ENCODE results near the gene TOX2.

TOX2 gene

DNA sequence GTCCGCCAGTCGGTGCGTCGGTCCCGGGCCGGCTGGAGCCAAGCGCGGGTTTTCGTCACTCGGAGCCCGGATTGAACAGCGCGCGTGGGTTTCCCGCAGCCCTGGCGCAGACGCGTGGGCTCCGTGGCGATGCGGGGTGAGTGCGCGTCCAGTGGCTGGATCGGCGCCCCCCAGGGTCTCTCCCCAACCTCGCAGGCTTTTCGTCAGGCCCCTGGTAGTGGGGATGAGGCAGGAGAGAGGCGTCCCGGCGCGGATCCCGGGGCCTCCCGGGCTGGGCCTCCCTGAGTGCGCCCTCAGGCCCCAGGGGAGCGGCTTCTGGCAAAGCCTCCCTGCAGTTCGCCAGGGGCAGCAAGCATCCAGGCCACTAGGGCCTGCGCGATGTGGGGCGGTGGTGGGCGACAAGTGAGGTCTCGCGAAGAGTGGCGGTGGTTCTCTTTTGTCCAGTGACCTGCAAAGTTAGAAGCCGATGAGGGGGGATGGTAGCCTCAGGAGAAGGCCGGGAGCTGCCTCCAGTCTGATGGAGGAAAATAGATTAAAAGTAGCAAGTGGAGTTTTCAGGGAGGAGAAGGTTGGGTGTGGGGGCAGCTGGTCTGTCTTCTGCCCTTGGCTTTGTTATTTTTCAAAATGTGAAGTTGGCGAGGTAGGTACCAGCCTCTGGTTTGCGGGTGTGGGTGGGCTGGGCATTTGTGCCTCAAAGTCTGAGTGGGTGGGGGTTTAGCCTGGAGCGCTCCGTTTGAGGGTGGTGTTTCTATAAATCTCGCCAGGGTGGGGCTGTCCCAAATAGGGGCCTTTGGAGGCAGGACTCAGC, 1.6 kb downstream of the TOX2 start:
- peak; percentile 35 for DNase-seq

DNA sequence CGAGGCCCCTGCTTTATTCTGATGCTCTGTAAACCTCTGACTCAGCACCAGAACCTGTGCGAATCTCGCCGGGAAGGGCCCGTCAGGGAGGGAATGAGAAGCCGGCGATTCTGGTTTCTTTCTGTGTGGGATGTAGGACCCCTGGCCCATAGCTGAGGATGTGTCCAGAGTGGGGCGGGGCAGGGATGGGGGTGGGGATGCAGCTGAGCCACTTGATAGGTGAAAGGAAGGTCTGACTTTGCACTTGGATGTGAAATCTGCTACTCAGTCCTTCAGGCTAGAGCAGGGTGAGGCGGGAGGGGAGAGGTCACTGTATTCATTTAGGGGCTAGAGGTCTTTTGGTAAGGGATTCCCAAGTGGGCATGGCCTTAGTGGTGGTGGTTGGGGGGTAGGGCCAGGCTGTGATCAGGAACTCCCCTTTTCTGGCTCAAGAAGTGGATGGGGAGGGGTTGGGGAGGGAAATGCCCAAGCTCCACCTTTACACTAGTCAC, 2.3 kb downstream of the TOX2 start:
- no peak for DNase-seq

DNA sequence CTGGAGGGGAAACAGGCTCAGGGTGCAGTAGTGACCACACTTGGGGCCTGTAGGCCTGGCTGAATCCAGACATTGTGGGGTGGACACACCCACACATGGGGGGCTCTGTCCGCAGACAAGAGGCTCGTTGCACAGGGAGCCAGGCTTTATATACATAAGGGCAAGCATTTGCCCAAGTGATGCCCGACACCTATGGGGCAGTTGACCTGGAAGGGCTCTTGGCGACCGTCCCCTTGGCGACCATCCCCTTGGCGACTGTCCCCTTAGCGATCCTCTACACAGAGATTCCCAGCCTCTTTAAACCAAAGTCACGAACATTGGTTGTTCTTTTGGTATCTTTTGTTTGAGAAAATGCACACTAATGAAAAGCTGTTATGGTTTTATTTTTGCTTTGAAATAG, 2.7 kb downstream of the TOX2 start:
- no peak for DNase-seq

DNA sequence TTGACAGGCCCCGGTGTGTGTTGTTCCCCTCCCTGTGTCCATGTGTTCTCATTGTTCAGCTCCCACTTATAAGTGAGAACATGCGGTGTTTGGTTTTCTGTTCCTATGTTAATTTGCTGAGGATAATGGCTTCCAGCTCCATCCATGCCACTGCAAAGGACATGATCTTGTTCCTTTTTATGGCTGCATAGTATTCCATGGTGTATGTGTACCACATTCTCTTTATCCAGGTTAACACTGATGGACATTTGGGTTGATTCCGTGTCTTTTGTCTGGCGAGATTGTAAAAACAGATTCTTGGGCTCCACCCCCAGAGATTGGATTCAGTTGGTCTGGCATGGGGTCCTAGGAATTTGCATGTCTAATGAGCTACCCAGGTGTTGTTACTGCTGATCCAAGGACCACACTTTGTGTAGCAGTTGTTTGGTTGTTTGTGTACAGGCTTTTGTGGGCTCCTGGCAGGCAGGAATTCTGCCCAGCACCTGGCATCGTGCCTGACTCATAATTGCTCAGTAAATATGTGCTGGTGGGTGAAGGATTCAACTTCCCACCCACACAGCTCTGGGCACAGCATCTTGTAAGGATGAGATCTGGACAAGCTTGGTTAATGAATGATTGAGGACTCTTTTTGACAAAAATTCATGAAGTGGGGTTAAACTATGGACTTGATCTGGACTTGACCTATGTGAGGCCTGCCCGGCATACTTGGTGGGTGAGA, 5.2 kb downstream of the TOX2 start:
- DNase-seq, result no peak

DNA sequence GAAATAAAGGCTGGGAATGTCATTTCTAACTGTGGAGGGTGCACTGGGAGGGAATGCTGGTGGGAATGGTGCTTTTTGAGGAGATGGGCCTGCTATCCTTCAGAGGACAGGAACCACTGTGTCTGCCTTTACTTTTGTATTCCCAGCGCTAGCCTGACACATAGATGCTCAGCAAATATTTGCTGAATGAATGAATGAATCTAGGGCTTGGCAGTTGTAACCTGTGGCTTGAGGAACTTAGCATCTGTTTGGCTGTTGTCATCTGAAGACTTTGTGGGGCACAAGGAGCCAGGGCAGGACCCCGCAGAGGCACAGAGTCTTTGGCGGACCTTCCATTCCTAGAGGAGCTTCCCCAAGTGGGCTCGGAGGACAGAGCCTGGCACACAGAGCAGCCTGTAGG, 6.1 kb downstream of the TOX2 start:
- no peak for DNase-seq

GRCh38 chr20:43921227-43921780, 6.7 kb downstream of the TOX2 start:
- no peak for DNase-seq

- DNase-seq, result no peak
Observed at GRCh38 chr20:43922614-43923013, 8.0 kb downstream of the TOX2 start.

DNA sequence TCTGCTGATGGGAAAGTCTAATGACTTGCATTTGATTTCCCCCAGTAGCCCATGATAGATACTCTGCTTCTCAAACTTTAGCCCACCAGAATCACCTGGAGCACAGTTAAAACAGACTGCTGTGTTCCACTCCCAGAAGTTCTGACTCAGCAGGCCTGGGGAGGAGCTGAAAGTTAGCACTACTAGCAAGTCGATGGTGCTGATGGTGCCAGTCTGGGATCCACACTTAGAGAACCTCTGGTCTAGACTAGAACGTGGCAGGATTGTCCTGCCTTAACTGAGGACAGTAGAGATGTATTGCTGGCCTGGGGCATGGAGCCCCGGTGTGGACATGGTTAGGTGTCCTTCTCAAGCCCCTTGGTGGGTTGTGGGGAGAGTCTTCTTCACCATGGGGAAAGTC, 8.7 kb downstream of the TOX2 start:
- DNase-seq, result no peak

GRCh38 chr20:43923917-43924316, 9.3 kb downstream of the TOX2 start:
- no peak for DNase-seq

DNA sequence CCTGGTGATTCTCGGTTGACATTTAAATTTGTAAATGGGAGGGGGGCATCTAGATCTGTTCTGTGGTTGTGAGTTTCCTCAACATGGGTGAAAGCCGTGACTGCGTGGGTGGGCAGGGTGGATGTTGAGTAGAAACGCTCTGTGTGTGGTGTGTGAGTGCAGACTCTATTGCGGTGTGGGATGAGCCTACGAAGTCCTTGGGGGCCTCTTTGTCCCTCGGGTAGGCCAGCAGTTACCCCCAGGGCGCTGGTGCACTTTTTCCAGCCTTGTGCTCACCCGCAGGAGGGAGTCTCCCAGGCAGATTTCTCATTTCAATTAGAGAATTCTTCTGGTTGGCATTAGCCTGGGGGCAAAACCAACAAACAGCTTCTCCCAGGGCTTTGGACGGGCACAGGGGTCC, 10.6 kb downstream of the TOX2 start:
- DNase-seq, result peak; percentile 30

DNA sequence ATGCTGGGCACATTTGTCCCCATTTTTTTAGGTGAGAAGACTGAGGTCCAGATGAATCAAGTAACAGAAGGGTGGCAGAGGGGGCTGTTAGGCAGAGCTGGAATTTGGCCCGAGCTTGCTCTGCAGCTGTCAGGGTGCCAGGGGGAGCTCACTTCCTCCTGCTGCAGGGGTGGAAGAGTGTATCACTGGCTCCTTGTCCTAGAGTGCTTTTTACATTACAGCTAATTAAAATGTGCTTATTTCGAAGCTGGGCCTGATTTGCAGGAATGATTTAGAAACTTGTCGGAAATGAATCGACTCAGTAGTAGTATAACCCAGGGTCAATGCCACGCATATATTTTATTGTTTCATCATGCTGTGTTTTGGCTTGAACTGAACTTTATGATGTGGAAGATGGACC, 11.1 kb downstream of the TOX2 start:
- DNase-seq, result peak; percentile 66

DNA sequence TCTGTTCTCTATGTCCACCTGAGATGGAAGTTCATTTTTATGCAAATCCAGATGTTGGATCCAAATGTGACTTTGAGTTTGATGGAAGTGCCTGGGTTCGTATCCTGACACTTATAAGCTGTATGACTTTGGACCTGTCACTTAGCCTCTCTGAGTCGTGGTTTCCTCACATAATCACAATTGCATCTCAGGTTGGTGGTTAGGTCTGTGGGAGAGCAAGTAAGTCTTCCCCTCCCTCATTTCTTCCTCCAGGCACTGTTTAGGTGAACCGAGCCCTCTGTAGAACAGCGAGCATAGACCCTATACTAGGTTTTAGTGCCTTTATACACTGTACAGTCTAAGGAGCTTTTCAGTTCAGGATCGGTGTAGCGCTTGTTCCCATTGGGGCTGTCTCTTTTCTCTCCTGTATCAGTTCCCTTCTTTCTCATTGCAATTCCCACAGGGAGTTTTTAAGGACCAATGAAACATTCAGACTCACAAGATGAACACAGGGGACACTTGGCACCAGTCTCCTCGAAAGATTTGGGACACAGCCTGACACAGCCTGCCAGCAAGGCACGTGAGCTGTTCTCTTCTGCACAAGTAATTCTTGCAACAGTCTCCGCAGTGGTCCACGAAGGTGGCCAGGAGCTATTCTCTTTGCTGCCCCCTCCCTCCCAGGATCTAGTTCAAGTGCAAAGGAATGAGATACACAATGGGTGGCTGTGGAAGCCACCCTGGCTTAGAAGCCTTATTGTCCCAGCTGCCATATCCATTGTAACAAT, 11.8 kb downstream of the TOX2 start:
- no peak for DNase-seq

- no peak for DNase-seq
Observed at GRCh38 chr20:43931976-43932375, 17.3 kb downstream of the TOX2 start.

- DNase-seq, result no peak
Observed at GRCh38 chr20:43934833-43935232, 20.2 kb downstream of the TOX2 start.

DNA sequence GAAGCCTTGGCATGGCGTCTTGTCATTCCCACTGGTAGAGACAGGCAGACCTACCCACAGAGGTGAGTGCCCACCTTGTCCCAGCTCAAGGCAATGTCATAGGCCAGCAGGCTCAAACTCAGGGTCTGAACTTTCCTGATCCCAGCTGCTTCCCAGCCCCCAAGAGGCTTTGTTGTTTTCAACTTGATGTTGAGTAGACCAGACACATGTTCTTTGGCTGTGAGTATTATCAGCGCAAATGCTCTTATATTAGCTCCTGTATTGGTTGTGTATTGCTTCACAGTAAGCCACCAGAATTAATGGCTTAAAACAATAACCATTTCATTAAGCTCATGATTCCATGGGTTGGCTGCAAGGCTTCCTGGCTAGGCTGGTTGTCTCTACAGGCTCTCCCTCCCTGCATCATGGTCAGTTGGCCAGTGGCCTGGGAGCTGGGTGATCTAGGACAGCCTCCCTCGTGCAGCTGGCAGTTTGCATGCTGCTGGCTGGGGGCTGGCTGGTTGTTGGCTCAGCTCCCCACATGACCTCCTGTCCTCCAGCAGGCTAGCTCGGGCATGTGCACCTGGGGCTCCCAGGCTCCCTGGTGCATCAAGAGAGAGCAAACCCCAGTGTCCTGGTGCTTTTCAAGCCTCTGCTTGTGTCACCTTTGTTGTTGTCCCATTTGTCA, 21.6 kb downstream of the TOX2 start:
- DNase-seq, result no peak

DNA sequence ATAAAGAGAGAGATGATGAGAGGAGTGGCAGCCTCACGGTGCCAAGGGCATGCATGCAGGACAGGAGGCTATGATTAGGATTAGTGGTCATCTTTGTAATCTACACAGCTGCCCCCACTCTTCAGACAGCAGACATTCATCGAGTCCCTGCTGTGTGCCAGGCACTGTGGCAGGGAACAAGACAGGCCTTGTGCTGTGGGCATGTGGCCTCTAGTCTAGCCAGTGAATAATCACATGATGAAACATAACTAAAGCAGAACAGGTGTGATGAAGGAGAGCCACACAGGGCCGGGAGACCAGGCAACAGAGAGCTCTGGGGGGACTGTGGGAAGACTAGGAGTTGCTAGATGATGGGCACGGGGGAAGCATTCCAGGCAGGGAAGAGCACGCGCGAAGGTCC, 22.2 kb downstream of the TOX2 start:
- no peak for DNase-seq

- peak; percentile 72 for DNase-seq
Observed at GRCh38 chr20:43937591-43937990, 22.9 kb downstream of the TOX2 start.

DNA sequence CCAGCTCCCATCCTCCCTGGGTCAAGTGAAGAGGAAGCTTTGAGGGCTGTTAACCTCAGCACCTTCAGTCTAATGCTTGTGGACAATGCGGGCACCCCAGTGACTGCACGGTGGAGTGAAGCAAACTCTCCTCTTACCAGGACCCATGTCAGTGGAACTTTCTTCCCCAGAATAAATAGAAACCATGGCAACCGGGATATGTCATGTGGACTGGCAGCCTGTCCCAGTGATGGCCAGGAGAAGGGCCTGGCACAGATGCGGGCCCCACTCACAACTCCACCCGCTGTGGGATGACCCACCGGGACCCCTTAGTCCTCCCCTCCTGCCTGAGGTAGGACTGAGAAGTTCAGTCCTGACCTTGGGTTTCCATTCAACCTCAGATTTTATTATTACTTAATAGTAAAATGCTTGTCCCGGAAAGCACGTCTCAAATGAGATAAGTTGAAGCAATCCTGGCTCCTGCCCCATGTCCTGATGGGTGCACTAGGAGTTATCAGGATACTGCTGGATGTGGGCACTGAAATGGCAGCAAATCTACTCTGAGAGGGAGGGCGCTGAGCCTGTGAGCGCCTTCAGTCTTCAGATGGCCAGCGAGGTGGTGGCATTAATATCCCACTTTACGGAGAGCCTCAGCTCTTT, 23.5 kb downstream of the TOX2 start:
- no peak for DNase-seq

DNA sequence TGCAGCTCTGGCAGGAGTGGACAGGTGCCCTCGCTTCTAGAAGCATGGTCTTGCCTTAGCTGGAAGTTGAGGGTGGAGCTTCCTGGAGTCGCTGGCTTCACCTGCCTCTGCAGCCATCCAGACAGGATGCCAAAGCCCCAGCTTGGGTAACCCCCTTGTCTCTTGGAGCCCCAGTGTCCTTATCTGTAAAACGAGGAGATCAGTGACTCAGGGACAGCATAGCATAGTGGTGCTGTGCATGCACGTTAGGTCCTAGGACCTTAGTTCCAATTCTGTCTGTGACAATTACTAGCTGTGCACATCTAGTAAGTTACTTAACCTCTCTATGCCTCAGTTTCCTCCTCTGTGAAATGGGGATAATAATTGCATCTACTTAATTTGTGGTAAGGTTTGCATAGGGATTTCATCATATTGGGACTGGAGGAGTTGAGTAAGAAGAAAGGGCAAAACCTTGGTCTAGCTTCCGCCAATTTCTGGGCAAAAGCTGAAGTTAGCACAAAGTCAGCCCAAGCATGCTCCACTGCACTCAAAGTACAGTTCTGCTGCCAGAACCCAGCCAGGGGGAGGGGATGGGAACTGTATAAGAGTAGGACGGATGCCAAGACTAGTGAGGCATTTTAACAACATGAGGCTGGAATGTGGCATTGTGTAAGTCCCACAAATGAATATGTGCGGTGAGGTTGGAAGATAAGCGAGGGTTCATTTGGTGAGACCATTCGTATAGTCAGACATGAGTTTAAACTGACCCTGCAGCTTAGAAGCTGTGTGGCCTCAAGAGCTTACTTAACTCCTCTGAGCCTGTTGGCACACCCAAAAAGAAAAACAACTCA, 24.5 kb downstream of the TOX2 start:
- DNase-seq, result peak; percentile 99

DNA sequence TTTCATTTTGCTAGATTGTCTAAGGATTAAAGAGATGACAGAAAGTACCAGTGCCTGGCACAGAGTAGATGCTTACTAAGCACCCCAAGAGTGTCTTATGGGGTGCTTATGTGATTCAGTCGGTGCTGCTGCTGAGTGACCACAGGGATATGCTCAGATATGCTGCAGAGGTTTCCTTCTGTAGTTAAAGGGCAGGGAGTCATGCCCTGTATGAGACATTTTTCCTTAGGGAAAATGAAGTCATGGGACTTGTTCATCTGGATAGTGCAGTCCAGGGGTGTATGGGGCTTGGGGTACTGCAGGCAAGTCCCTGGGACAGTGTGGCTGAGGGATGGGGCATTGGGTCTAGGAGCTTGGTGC, 25.1 kb downstream of the TOX2 start:
- DNase-seq, result no peak
